Activated naive CD8-positive, alpha-beta T cell treated with anti-CD3 and anti-CD28 coated beads, Interleukin-2, amount 50 U/mL, for 24 hours (primary cell): Measurements from ENCODE around the gene TMOD4.
"Not testable (repeated sequence)": the region's sequence is repeated elsewhere in the genome, so short reads cannot be mapped to it uniquely, and the experiment has no call there.

Source experiments
- ATAC-seq: fragments of 150-1000 bp; cut with Tn5 transposase; one replicate; pipeline ENCODE4 v1.10.0; 2021
- DNase-seq: peaks from one replicate; pipeline ENCODE4 v3.0.0; 2021
- H3K27ac Mint-ChIP-seq: one replicate; pipeline ENCODE4 v1.8.0; 2021; ENCODE audit warnings: mild to moderate bottlenecking, mixed read lengths
- H3K27me3 Mint-ChIP-seq: one replicate; pipeline ENCODE4 v1.8.0; 2021; ENCODE audit warnings: mixed read lengths
- H3K36me3 Mint-ChIP-seq: one replicate; pipeline ENCODE4 v1.8.0; 2021; ENCODE audit warnings: low read depth, mixed read lengths
- H3K4me1 Mint-ChIP-seq: one replicate; pipeline ENCODE4 v1.8.0; 2021; ENCODE audit warnings: mixed read lengths
- H3K4me3 Mint-ChIP-seq: one replicate; pipeline ENCODE4 v1.8.0; 2021; ENCODE audit warnings: mild to moderate bottlenecking, moderate library complexity, mixed read lengths
- H3K9me3 Mint-ChIP-seq: one replicate; pipeline ENCODE4 v1.8.0; 2021; ENCODE audit warnings: mixed read lengths

TMOD4 gene

GRCh38 chr1:151193304-151193703 is 17.5 kb upstream of the TMOD4 start:
- H3K36me3 Mint-ChIP-seq = peaks cover 4% of the 10 kb centered on the region
- no peak overlapping the region for H3K27ac Mint-ChIP-seq
- no peak for DNase-seq
- peaks cover 1% of the 10 kb centered on the region for H3K27me3 Mint-ChIP-seq
- no peaks in the 10 kb centered on the region for H3K9me3 Mint-ChIP-seq
- ATAC-seq = no peak
- H3K4me3 Mint-ChIP-seq = no peak overlapping the region
- H3K4me1 Mint-ChIP-seq = peaks cover 35% of the 10 kb centered on the region

DNA sequence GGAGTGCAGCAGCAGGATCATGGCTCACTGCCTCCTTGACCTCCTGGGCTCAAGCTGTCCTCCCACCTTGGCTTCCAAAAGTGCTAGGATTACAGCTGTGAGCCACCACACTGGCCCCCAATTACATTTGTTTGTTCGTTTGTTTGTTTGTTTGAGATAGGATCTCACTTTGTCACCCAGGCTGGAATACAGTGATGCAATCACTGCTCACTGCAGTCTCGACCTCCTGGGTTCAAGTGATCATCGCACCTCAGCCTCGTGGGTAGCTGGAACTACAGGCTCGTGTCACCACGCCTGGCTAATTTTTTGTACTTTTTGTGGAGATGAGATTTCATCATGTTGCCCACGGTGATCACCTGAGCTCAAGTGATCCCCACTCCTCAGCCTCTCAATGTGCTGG is 16.3 kb upstream of the TMOD4 start:
- H3K4me1 Mint-ChIP-seq = peaks cover 34% of the 10 kb centered on the region
- H3K27me3 Mint-ChIP-seq = no peaks in the 10 kb centered on the region
- ATAC-seq = no peak
- H3K27ac Mint-ChIP-seq = no peak overlapping the region
- DNase-seq = no peak
- peaks cover 4% of the 10 kb centered on the region for H3K36me3 Mint-ChIP-seq
- no peak overlapping the region for H3K4me3 Mint-ChIP-seq
- H3K9me3 Mint-ChIP-seq = no peaks in the 10 kb centered on the region

DNA sequence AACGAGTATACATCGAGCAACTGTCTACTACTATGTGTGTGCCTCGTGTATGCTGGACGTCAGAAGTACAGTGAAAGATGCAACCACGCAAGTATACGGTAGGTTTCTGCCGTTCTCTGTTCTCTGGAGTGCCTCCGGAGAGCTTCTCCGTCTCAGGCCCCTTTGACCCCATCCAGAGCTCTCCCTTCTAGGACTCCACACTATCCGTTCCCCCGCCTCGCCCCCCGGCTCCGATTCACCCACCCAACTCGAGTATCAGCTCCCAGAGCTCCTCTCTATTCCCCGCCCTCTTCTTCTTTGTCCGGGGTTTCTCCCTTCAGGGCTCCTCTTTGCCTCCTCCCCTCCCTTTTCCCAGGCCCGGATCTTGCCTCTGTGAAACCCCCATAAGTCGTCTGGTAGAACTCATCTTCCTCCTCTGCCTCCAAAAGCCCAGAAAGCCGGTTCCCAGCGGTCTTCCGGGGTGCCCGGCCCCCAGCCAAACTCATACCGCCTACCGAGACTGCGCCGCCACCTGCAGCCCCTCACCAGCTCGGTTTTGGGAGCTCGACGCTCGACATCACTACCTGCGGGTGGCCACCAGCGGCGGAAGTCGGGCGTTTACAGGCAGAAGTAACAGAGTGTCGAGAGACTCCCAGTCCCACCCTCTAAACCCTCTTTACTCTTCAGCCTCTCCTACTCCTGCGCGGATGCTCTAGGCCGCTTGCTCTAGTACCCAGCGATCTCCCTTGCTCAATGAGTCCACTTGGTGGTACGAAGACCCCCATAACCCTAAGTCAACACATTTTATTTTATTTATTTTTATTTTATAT is 14.1 kb upstream of the TMOD4 start, which contains the start of gene VPS72:
Gene VPS72 (minus strand): TSS at position 561 of the 809 bp plus-strand sequence. CDS start 76 bp downstream, at position 485.
- DNase-seq = peak; percentile 85
- Mint-ChIP-seq H3K9me3 (no peaks in the 10 kb centered on the region), H3K36me3 (peaks cover 11% of the 10 kb centered on the region), H3K27ac (peak within 1 kb of the TSS; percentile 94), H3K4me3 (peak within 1 kb of the TSS; percentile 94), H3K4me1 (peaks cover 28% of the 10 kb centered on the region), H3K27me3 (no peaks in the 10 kb centered on the region)
- peak; percentile 98 for ATAC-seq

GRCh38 chr1:151188667-151189066 is 12.9 kb upstream of the TMOD4 start:
- Mint-ChIP-seq H3K36me3 (peaks cover 20% of the 10 kb centered on the region), H3K4me1 (peaks cover 28% of the 10 kb centered on the region), H3K27ac (peak overlapping the region; percentile 94), H3K4me3 (peak overlapping the region; percentile 94)
- not testable (repeated sequence) for ATAC-seq, H3K27me3 Mint-ChIP-seq, H3K9me3 Mint-ChIP-seq, DNase-seq

DNA sequence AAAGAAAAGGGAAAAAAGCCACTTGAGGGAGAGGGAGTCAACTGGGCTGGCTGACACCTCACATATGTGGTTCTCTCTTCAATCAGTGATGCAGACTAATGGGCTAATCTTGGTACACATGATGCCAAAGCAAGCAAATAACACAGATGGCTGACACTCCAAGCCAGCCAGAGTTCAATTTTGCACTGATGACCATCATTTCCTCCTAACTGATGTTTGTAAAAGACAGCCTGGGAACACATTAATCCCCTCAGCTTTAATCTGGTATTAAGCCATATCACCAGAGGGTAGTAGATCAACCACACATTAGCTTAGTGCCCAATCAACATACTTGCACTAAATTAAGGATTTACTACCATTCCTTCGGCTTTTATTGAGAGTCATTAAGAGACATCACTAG is 11.4 kb upstream of the TMOD4 start:
- Mint-ChIP-seq H3K9me3 (no peaks in the 10 kb centered on the region), H3K36me3 (peaks cover 32% of the 10 kb centered on the region), H3K27me3 (no peaks in the 10 kb centered on the region), H3K27ac (no peak overlapping the region), H3K4me3 (no peak overlapping the region), H3K4me1 (peaks cover 28% of the 10 kb centered on the region)
- DNase-seq (no peak), ATAC-seq (no peak)

- H3K4me1 Mint-ChIP-seq = peaks cover 16% of the 10 kb centered on the region
- no peaks in the 10 kb centered on the region for H3K9me3 Mint-ChIP-seq
- no peak overlapping the region for H3K4me3 Mint-ChIP-seq
- DNase-seq (no peak), ATAC-seq (no peak)
- no peaks in the 10 kb centered on the region for H3K27me3 Mint-ChIP-seq
- H3K36me3 Mint-ChIP-seq = peaks cover 42% of the 10 kb centered on the region
- no peak overlapping the region for H3K27ac Mint-ChIP-seq
Measured at GRCh38 chr1:151184211-151184610, 8.4 kb upstream of the TMOD4 start.

DNA sequence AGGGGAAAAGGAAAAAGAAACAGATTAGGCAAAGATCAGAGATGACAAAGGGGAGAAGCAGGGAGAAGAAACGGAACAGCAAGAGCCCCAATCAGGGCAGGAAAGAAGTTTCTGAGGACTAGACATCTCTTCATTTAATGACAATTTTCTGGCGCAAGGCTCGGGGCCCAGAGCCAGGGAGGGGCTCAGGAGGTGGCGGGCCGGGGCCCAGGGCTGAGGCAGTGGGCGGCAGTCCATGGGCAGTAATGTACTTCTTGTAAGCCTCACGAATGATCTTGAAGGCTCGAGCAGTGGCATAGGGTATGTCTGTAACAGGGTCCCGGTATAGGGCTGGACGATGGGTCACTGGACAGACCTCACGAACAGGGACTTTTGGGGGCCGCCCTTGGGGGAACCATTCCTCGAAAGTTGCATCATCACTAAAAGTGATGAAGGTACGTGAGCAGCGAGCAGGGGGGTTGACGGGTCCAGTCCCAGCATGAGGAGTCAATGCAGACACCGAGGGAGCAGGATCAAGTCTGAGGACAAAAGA is 799 bp upstream of the TMOD4 start:
- Mint-ChIP-seq H3K27me3 (no peaks in the 10 kb centered on the region), H3K36me3 (peaks cover 32% of the 10 kb centered on the region), H3K4me3 (no peak overlapping the region), H3K27ac (peak overlapping the region; percentile 57), H3K9me3 (no peaks in the 10 kb centered on the region), H3K4me1 (no peaks in the 10 kb centered on the region)
- DNase-seq (no peak), ATAC-seq (no peak)

DNA sequence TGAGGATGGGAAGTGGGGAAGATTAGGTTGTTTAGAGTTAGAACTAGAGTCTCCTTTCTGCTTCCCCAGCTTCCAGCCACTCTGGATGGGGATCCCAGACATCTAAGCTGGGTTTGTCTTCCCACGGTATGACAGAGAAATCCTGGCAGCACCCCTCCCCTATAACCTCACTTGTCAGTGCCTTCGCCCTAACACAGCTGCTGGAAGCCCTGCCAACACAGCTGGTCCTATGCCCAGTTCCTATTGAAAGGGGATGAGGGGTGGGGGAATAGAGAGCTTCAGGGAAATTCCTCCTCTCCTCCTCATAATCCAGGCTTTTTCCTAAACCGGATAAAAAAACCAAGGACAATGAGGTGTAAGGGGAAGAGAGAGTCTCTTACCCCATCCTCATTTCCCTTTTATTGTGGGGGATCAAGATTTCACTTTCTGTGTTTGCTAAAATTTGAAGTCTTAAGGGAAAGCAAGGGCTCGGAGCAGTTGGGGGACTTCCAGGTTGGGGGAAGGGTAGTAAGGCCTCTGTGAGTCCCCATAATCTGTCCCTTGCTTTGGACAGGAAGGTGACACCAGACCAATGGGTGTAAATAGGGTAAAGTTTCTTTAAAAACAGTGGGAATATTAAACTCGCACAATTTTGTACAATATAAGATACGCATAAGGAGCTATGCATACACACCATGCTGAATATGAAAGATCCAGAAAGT is 590 bp downstream of the TMOD4 start:
- Mint-ChIP-seq H3K36me3 (peaks cover 27% of the 10 kb centered on the region), H3K27ac (no peak overlapping the region), H3K4me3 (no peak overlapping the region), H3K27me3 (no peaks in the 10 kb centered on the region), H3K9me3 (no peaks in the 10 kb centered on the region), H3K4me1 (no peaks in the 10 kb centered on the region)
- ATAC-seq = no peak
- DNase-seq = no peak

GRCh38 chr1:151171190-151171589 is 4.6 kb downstream of the TMOD4 start:
- Mint-ChIP-seq H3K27ac (peak overlapping the region; percentile 24), H3K4me1 (peaks cover 19% of the 10 kb centered on the region)

DNA sequence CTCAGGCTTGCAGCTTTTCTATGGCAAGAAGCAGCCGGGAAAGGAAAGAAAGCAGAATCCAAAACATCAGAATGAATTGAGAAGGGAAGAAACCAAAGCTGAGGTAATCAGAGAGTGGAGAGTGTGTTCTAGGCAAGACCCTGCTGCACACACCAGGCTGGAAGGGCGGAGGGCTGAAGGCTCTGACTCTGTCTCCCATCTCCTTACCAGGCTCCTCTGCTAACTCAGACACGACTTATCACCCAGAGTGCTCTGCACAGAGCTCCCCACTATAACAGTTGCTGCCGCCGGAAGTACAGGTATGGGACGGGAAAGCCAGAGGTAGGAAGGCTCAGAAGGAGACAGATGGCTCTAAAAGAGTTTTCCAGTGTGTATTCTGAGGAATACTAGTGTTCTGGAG is 8.7 kb downstream of the TMOD4 start:
- peaks cover 4% of the 10 kb centered on the region for H3K9me3 Mint-ChIP-seq
- peaks cover 47% of the 10 kb centered on the region for H3K4me1 Mint-ChIP-seq
- DNase-seq (no peak), ATAC-seq (no peak)
- H3K4me3 Mint-ChIP-seq = peak overlapping the region; percentile 100
- H3K27me3 Mint-ChIP-seq = peaks cover 3% of the 10 kb centered on the region
- peaks cover 48% of the 10 kb centered on the region for H3K36me3 Mint-ChIP-seq
- H3K27ac Mint-ChIP-seq = peak overlapping the region; percentile 100

More at GRCh38 chr1:151171190-151171589, 4.6 kb downstream of the TMOD4 start:
- peaks cover 37% of the 10 kb centered on the region for H3K36me3 Mint-ChIP-seq
- DNase-seq (no peak), ATAC-seq (no peak)
- H3K27me3 Mint-ChIP-seq = no peaks in the 10 kb centered on the region
- H3K4me3 Mint-ChIP-seq = no peak overlapping the region
- no peaks in the 10 kb centered on the region for H3K9me3 Mint-ChIP-seq

DNA sequence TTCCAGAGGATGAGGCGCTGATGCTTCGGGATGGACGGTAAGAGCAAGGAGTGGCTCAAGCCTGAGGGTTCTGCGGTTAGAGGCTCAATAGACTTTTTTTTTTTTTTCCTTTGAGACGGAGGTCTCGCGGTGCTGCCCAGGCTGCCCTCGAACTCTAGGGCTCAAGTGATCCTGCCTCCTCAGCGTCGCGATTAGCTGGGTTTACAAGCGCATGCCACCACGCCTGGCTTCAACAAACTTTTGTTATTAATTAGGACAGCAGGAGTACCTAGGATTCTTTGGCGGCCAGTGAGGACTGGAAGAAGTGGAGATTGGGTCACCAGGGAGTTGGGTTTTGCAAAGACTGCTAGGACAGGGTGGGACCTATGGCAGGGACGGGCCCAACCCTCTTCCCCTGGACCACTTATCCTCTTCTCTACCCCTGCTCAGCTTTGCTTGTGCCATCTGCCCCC is 9.2 kb downstream of the TMOD4 start:
- peaks cover 3% of the 10 kb centered on the region for H3K27me3 Mint-ChIP-seq
- H3K27ac Mint-ChIP-seq = peak overlapping the region; percentile 100
- H3K36me3 Mint-ChIP-seq = peaks cover 52% of the 10 kb centered on the region
- peak overlapping the region; percentile 100 for H3K4me3 Mint-ChIP-seq
- H3K4me1 Mint-ChIP-seq = peaks cover 53% of the 10 kb centered on the region
- peaks cover 4% of the 10 kb centered on the region for H3K9me3 Mint-ChIP-seq
- ATAC-seq (no peak), DNase-seq (no peak)

GRCh38 chr1:151165738-151166504 is 9.9 kb downstream of the TMOD4 start, which contains the start of the genes LYSMD1 and SCNM1:
TSS of gene LYSMD1 (minus strand) at chr1:151165902. CDS start at chr1:151165258, 644 bp downstream.
TSS of gene SCNM1 (plus strand) at chr1:151166144. CDS start at chr1:151166153, 9 bp downstream.
- Mint-ChIP-seq H3K36me3 (peaks cover 54% of the 10 kb centered on the region), H3K4me1 (peaks cover 55% of the 10 kb centered on the region), H3K9me3 (peaks cover 4% of the 10 kb centered on the region), H3K4me3 (peak within 1 kb of the TSS; percentile 100), H3K27ac (peak within 1 kb of the TSS; percentile 100), H3K27me3 (peaks cover 3% of the 10 kb centered on the region)
- DNase-seq (peak; percentile 93), ATAC-seq (peak; percentile 92)

DNA sequence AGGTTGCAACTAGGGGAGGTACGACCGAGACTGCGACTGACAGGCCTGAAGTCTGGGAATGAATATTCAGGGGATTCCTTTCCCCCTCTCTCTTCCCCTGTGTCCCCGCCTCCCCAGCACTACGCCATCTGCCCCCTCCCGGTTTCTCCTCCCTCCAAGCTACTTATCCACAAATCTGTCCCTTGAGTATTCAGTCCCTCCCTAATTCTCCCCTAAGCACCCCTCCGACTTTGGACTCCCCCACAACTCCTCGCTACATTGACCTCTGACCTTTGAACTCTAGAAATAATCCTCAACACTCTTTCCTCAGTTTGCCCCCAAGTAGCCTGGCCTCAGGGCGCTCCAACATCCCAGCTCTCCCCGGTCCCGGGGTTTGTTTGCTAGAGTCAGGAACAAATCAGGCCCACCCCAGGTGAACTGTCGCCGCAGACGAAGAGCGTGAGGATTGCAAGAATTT is 10.5 kb downstream of the TMOD4 start:
- peaks cover 59% of the 10 kb centered on the region for H3K36me3 Mint-ChIP-seq
- peak overlapping the region; percentile 100 for H3K27ac Mint-ChIP-seq
- no peak for DNase-seq
- H3K27me3 Mint-ChIP-seq = peaks cover 3% of the 10 kb centered on the region
- peaks cover 61% of the 10 kb centered on the region for H3K4me1 Mint-ChIP-seq
- ATAC-seq = no peak
- peak overlapping the region; percentile 100 for H3K4me3 Mint-ChIP-seq
- H3K9me3 Mint-ChIP-seq = peaks cover 4% of the 10 kb centered on the region
